CD4-positive, alpha-beta T cell treated with Interleukin-17A for 4 hours (primary cell): ENCODE measurements around the gene TNS3.
"Not testable (repeated sequence)": the region's sequence is repeated elsewhere in the genome, so short reads cannot be mapped to it uniquely, and the experiment has no call there.

ENCODE experiments used
- DNase-seq: peaks from one replicate; pipeline ENCODE4 v3.0.0-alpha.2; 2020; ENCODE audit warnings: mixed read lengths

TNS3 gene

DNA sequence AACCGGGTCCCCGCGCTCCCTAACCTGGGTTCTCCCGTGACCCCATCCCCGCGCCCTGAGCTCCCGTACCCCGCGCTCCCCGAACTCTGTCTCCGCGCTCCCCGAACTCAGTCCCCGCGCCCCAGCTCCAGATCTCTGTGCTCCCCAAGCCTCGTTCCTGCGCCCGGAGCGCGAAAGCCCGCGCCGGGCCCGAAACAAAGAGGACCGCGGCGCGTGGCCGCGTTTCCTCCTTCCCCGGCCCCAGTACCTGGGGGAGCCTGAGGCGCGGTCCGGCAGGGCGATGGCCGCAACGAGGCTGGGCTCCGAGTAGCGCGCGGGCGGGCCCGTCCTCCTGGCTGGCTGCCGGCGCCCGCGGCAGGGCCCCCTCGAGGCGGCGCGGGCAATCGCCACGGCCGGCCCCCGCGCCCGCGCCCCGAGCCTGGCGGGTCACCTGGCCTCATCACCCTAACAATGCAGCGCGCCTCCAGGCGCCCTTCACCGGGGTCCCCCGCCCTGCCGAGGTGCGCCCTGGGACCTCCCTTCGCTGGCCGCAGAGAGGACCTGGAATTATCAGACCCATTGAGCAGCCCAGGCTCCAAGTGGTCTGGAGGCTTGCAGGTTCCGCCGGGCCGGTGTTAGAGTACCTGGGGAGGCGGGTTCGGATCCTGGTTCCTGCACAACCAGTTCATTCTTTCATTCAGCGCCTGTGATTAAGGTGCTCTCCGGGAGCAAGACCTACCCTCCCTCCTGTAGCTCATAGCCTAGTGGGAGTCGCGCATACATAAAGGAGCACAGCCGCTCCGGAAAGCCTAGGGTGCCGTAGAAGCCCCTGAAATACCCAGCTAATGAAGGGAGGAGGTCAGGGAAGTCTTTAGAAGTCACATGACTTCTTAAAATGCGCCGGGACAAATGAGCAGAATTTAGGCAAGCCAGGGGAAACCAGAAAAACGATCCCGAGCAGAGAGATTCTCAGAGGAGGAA is at the start of gene TNS3:
TSS of gene TNS3 (minus strand) at position 308 of the 960 bp plus-strand sequence. CDS start 142,475 bp downstream, outside the sequence.
- no peak for DNase-seq

DNA sequence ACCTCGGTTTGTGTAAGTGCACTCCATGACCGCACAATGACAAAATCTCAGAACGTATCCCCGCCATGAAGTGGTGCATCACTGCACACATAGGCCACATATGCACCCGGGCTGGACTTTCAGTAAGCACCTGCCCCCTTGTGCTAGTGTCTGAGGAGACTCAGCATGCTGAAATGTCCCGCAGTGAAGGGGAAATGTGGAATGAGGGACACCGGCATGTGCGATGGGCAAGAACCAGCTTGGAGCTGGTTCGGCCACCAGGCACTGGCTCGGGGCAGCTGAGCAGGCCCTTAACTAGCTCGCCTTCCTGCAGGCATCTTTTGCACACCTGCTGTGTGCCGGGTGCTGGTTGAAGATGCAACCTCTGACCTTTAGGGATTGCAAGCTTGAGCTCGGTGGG is 49.8 kb upstream of the TNS3 start:
- DNase-seq = no peak

DNA sequence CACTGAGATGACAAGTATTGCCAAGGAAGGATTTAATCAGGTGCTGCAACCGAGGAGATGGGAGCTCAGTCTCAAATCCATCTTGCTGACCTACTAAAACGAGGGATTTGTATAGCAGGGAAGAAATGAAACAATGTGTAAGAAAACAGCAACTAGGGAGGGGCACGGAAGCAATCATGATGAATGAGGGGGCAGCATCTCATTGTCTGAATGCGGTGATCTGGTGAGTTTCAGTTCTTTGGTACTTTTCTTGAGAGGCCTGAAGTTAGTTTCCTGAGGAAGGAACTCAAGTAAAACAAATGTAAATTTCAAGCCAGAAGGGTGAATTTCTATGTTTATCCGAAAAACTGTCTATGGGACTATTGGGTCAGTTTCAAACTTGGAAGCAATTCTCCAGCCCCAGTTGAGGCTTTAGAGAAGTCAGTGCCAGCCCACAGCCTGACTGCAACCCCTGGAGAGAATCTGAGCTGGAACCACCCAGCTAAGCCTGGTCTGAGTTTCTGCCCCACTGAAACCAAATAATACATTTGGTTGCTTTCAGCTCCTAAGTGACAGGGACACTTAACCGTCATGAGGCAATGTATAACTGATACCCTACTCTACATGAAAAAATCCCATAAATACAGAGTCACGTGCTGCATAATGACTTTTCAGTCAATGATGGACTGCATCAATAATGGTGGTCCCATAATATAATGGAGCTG is 45.8 kb upstream of the TNS3 start:
- no peak for DNase-seq

DNA sequence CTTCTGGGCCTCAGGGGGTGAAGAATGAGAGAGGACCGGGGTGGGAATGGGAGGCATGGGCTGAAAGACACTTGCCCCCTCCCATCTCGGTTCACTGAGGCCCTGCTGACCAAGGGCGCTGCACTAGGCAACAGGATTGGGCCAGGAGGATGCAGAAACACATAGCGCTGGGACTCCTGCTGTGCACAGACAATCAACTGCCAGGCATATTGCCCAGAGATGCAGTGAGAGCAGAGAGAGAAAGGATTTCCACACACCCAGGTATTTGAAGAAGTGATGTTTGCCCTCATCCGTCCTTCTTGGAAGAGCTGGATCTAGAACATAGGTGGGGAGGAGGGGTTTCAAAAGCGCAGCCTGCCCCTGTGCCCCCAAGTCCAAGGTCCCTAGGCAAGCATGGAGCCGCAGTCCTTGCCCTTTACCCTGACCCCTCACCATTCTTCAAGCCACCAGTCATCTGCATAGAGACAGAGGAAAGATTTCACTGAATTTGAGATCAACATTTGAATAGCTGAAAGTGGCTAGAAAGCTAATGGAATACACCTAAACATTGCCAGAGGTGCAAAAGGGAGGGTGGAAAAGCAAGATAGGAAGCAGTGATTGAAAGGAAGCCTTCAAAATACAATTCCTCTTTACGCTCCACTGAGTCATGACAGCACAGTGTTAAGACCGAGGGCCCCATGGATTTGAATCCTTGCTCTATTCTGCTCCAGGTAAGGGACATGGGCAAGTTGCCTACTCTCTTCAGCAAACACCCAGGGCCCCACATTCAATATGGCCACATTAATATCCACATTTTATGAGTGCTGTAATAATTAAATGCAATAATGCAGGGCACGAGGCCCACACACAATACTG is 44.2 kb upstream of the TNS3 start:
- DNase-seq = no peak

DNA sequence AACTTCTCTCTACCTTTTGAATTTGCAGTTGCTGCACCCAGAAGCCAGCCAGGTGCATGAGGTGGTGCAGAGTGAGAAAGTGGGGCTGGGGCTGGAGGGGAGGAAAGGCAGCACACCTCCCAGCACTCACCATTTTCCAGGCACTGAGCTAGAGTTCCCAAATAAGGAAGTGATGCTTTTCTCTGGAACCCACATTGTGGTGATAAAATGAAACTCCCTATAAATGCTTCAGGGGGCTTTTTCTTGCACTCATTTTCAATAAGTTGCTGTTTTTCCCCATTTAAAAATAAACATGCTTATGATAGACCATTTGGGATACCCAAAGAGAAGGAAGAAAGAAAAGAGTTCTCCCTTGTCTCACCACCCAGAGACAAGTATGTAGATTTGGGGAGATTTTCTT is 42.8 kb upstream of the TNS3 start:
- DNase-seq = no peak

DNA sequence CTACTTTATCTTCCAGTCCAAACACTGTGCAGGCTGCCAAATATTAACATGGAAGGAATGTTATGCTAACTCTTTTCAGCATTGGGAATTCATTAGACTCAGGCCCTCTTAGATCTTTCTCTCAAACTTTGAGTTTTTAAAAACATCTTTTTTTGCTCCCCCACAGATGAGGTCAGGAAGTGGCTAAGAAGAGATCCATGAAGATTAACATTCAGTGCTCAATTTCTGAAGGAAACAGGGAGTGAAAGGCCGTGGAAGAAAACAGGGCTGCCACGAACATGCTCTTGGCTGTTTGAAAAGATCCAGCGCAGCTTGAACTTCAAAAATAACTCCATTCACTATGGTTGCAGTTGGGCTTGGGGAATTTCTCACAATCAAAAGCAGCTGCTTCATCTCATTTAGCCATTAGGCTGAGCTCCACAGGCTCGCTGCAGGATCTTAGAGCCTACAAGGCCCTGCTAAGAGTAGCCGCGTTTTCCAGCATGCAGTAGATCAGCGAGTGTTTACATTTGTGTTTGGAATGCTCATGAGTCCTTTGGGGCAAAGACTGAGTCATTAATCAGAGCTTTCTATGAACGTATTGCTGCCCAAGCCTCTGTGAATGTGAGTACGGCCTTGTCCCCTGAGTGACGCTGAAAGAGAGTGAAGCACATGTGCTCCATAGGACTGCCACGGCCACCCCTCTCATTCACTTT is 41.2 kb upstream of the TNS3 start:
- no peak for DNase-seq

DNA sequence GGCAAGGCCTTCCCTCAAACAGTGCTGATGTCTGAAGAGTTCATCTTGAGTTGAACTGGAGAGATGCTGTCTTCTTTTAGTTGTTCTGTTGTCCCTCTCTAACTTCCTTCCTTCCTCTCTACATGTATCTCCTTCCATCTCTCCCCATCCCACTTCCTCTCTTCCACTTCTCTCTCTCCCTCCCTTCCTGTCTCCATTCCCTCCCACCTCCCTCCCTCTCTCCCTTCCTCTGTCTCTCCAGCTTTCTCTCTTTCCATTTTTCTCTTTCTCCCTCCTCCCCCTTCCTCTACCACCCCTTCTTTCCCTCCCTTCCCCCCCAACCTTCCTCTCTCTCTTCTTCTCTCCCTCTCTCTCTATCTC is 40.7 kb upstream of the TNS3 start:
- DNase-seq = no peak

DNA sequence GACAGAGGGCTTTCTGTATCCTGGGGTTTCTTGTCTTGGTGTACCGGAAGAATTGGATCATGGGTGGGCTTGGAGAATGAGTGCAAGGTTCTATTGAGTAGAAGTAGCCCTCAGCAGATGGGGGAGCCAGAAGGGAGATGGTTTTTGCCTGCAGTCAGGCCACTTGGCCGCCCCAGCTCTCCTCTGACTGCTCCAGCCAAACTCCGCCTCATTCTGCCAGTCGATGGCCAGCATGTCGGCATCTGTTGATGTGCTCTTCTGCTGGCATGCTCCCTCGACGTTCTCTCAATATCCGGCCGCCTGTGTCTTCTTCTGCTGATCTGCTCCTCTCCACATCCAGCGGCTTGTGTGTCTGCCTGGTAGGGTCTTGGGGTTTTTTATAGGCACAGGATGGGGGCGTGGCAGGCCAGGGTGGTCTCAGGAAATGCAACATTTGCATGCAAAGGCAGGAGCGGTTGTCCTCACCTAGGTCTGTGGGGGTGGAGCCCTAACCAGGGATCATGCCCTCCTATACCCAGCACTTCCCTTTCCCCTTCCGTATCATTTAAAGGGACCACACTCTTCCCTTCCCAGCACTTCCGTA is 40.2 kb upstream of the TNS3 start:
- no peak for DNase-seq

DNA sequence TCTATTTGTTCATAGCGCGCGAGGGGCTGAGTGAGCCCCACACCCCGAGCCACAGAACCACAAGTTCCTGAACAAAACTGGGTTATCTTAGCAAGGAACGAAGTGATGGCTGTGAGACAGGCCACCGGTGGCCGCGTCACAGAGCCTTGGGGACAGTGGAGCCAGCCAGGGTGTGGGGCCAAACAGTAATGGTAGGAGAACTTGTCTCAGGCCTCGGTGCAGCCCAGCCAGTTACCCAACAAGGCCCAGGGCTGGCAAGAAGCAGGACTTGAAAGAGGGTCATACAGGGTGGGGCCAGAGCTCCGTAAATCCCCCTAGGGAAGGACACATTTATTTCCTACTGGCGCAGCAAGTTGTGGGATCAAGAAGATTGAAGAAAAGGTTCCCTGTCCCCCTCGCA is 39.4 kb upstream of the TNS3 start:
- DNase-seq = no peak

DNA sequence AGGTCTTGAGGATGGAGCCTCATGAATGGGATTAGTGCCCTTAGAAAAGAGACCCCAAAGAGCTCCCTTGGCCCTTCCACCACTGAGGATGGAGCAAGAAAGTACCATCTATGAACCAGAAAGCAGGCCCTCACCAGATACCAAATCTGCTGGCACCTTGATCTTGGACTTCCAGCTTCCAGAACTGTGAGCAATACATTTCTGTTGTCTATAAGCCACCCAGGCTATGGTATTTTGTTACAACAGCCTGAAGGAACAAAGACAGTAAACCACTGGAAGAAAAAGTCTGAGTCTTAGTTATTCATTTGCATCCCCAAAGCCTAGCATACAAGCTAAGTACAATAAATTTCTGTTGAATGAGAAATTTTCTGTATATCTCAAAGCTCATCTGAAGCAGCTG is 37.9 kb upstream of the TNS3 start:
- no peak for DNase-seq

DNA sequence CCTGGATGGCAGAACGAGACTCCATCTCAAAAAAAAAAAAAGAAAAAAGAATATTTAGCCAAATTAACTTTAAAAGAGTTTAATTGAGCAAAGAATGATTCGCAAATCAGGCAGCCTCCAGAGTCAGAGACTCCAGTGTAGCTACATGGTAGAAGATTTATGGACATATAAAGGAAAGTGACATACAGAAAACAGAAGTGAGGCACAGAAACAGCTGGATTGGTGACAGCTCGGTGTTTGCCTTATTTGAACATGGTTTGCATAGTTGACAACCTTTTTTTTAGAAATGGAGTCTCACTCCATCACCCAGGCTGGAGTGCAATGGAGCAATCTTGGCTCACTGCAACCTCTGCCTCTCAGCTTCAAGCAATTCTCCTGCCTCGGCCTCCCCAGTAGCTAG is 35.2 kb upstream of the TNS3 start:
- DNase-seq = no peak

DNA sequence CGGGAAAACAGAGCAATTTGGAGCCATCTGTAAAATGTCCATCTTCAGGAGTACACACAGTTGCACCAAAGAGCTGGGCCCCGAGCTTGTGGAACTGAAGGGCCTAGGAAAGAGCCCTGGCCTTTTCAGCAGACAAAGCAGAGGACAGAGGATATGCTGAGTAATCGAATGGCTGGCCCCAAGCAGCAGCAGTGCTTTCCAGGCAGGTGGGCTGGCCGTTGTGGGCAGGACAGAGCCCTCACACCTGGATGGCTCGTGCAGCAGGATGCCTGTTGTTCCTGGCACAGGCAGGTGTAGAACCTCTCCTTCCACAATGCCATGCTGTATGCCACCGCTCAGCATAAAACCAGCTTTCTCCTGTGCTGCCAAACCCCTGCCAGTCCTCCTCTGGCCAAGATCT is 32.5 kb upstream of the TNS3 start:
- DNase-seq = no peak

DNA sequence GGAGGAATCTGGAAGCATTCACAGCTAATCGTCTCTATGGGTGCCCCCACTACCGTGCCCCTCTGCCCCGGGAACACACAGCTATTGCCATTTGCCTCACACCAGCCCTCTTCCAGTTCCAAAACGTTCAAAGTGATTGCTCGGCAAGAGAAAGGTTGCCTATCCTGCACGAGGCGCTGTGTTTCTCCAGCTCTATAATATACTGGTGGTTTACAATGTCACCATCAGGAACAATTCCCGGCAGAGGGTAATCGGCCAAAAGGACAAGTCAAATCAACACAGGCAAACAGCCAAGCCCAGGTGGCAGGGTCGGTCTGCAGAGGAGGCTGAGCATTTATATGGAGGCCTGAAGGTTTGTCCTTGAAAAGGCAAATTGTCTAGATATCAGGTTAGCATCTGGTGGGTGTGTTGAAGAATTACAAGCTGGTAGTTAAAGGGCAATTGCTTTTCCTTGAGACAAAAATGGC is 29.2 kb upstream of the TNS3 start:
- no peak for DNase-seq

DNA sequence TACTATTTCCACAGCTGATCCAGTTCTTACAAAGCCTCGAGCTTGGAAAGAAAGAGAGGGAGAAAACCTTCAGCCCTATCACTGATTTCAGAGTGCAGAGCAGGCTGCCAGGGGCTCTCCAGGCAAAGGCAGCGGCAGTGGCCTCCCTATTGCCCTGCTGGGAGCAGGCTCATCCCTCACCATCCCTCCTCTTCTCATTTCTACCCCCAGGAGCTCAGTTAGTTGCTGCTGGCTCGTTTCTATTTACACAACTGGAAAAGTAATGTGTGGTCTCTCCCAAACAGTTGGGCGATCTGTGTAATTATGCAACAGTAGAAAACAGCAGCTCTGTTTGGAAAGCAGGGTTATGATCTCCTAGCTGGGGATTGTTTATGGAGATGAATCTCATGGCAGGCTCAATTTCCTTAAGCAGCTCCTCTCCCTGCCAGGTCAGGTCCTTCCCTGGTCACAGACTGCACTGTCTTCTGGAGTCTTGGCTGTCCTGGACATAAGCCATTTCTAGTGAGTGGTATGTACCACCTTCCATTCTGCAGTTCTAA is 28.7 kb upstream of the TNS3 start:
- DNase-seq = no peak

DNA sequence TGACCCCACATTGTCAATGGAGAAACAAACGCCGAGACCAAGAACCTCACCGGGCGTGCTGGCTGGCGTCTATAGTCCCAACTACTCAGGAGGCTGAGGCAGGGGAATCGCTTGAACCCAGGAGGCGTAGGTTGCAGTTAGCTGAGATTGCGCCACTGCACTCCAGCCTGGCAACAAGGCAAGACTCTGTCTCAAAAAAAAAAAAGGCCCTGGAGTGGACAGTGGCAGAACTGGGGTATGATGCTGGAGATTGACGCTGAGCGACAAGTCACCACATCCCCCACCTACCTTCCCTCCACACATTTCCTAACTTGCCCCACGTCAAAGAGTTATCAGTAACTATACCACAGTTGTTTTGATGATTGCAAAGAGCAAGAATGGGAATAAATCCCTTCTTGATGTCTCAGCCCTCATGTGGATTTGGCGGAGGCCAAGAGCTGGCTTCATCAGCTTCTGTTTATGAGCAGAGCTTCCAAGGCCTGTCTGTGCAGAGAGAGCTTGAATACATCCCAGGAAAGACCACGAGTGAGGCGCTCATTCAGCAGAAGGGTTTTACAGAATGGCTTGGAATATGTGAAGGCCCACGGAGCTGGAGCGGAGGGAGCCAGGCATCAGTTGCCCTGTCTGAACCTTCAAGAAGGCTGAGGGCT is 28.0 kb upstream of the TNS3 start:
- no peak for DNase-seq

DNA sequence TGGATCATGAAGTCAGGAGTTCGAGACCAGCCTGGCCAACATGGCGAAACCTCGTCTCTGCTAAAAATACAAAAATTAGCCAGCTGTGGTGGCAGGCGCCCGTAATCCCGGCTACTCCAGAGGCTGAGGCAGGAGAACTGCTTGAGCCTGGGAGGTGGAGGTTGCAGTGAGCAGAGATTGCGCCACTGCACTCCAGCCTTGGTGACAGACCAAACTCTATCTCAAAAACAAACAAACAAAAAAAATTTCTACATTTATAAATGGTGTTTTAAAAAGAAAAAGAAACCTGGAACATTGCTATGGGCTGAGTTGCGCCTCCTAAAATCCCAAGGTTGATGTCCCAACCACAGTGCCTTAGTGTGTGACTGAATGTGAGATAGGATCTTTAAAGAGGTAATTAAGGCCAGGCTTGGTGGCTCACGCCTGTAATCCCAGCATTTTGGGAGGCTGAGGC is 24.7 kb upstream of the TNS3 start:
- not testable (repeated sequence) for DNase-seq

DNA sequence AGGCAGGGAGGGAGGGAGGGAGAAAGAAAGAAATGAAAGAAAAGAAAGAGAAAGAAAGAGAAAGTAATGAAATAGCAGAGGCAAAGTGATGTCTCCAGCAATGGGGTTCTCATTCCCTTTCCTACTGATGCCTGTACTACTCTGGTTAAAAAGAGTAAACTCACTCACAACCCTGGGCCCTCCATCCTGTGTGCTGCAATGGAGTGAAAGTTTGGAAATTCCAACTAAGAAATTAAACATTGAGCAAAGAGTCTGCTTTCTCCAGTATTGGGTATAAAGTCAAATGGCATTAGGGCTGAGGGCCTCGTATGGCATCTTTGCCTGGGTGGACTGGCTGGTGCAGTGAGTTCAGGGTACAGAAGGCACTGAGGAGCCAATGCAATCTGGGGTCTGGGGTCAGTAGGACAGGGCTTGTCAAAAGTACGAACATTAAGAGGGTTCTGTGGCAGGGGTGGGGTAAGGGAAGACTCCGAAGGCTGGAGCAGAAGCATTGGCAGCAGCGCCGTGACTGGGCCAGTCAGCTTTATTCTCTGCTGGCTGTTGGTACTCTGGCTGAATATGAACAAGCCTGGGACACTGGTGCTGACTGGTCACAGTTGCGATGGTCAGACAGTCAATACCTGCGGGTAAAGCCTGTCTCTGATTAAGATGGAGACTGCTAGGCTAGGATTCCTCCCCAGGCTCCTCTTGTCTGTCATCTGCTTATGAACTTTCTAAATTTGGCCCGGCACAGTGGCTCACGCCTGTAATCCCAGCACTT is 24.1 kb upstream of the TNS3 start:
- DNase-seq = no peak

DNA sequence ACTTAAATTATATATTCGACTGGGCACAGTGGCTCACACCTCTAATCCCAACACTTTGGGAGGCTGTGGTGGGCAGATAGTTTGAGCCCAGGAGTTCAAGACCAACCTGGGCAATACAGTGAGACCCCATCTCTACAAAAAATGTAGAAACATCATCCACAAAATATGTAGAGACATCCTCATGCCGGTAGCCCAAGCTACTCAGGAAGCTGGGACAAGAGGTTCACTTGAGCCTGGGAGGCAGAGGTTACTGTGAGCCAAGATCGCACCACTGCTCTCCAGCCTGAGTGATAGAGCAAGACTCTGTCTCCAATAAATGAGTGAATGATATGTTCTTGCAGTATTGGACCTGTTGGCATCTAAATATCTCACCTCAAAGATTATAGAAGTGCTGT is 22.6 kb upstream of the TNS3 start:
- no peak for DNase-seq

DNA sequence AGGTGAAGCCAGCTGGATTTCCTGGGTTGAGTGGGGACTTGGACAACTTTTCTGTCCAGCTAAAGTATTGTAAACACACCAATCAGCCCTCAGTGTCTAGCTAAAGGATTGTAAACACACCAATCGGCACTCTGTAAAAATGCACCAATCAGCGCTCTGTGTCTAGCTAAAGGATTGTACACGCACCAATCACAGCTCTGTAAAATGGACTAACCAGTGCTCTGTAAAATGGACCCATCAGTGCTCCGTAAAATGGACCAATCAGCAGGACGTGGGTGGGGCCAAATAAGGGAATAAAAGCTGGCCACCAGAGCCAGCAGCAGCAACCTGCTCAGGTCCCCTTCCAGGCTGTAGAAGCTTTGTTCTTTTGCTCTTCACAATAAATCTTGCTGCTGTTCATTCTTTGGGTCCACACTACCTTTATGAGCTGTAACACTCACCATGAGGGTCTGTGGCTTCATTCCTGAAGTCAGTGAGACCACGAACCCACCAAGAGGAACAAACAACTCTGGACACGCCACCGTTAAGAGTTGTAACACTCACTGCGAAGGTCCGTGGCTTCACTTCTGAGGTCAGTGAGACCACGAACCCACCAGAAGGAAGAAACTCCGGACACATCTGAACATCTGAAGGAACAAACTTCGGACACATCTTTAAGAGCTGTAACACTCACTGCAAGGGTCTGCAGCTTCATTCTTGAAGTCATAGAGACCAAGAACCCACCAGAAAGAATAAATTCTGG is 21.8 kb upstream of the TNS3 start:
- DNase-seq = not testable (repeated sequence)
